Transverse colon (tissue), 4 donors: ENCODE measurements around the gene BCCIP. TPM values are rescaled to one million over a fixed set of nuclear protein-coding genes. Genes with fewer than 3 reads are reported as not detected.

ENCODE experiments used
- DNase-seq: peaks from one replicate; pipeline ENCODE4 v3.0.0-alpha.2; 2019
- H3K27ac ChIP-seq, 4 donors: fragments of 200-600 bp; sonication (generic); 2 replicates each; pipeline ENCODE4 v1.5.1; 2016 to 2018; ENCODE audit warnings: inconsistent platforms in 4 of 4
- H3K27me3 ChIP-seq: fragments of 200-600 bp; sonication (generic); 2 replicates; pipeline ENCODE4 v1.5.1; 2017; ENCODE audit warnings: inconsistent platforms
- H3K36me3 ChIP-seq, 4 donors: fragments of 200-600 bp; sonication (generic); 2 replicates each; pipeline ENCODE4 v1.5.1; 2017 to 2019; ENCODE audit warnings: inconsistent platforms in 4 of 4
- H3K4me1 ChIP-seq, 4 donors: fragments of 200-600 bp; sonication (generic); 2 replicates each; pipeline ENCODE4 v1.5.1; 2017 to 2020; ENCODE audit warnings: inconsistent platforms in 4 of 4
- H3K4me3 ChIP-seq, 4 donors: fragments of 200-600 bp; sonication (generic); 1 replicate in 1 of 4; 2 replicates in 3 of 4; pipeline versions ENCODE4 v1.5.1 to v1.6.1; 2017 to 2019; ENCODE audit warnings: inconsistent platforms in 4 of 4
- H3K9me3 ChIP-seq, 2 donors: fragments of 200-600 bp; sonication (generic); 2 replicates each; pipeline ENCODE4 v1.5.1; 2017 to 2019; ENCODE audit warnings: inconsistent platforms in 2 of 2
- CTCF ChIP-seq, 5 experiments: fragments of 200-600 bp in 3 of 5; fragments of 450-650 bp in 2 of 5; sonication (generic) in 3 of 5; IDR thresholded peaks; 1 replicate in 2 of 5; 2 replicates in 3 of 5; pipeline ENCODE4 v1.5.1; 2016 to 2017; ENCODE audit warnings: antibody characterized with exemption in 5 of 5, inconsistent platforms in 3 of 5, mild to moderate bottlenecking in 2 of 5, moderate library complexity in 1 of 5
- EP300 ChIP-seq: sonication (generic); formaldehyde crosslinking; IDR thresholded peaks from one replicate; pipeline ENCODE4 v1.6.1; 2017; ENCODE audit warnings: antibody characterized with exemption, low read depth
- POLR2A ChIP-seq: fragments of 450-650 bp; IDR thresholded peaks from one replicate; pipeline ENCODE4 v1.6.1; 2016; ENCODE audit warnings: antibody characterized with exemption, mild to moderate bottlenecking, moderate library complexity
- POLR2AphosphoS5 ChIP-seq, 3 donors: sonication (generic); formaldehyde crosslinking; IDR thresholded peaks; one replicate each; pipeline ENCODE4 v1.6.1; 2016; ENCODE audit warnings: antibody characterized with exemption in 3 of 3
- WGBS, 2 donors: methylation state at CpG; one replicate each; pipeline ENCODE4 v1.1.5; 2018; ENCODE audit warnings: low coverage in 1 of 2; 5-methylcytosine and 5-hydroxymethylcytosine counted together
- in situ Hi-C, 4 donors: fragments of 200-750 bp; cut with MboI; loops; one replicate each; pipeline versions ENCODE4 v1.15.0 to v1.15.1; 2017; ENCODE audit warnings: low sequenced_read_pairs in 3 of 4, low pct_ligation_motif_present in 1 of 4, low pct_unique_long_range_greater_than_20kb in 1 of 4
- intact Hi-C: fragments of 100-400 bp; cut with DNase I; formaldehyde crosslinking; loops from one replicate; pipeline ENCODE4 v1.15.1; 2023; ENCODE audit warnings: low total_unique reads
- total RNA-seq, 4 donors: library from RNA; depleted of rRNA; stranded (reverse); fragments of >200 nt; gene quantifications; one replicate each; pipeline ENCODE4 v1.1.0, GENCODE V29; 2016

The BCCIP gene
- total RNA-seq, 4 donors from 2014 or later = 4.1 to 34.8 (median 15.0) TPM

GRCh38 chr10:125808047-125808446 lies 15.3 kb upstream of the BCCIP start:
- TF ChIP-seq POLR2A = no peak
- TF ChIP-seq CTCF (IDR thresholded peaks at IDR 0.05) = no peak
- TF ChIP-seq POLR2AphosphoS5 (IDR thresholded peaks at IDR 0.05) = no peak
- TF ChIP-seq EP300 = no peak
- intact Hi-C loops = no loop called here
- no peak overlapping the region for H3K27ac ChIP-seq
- H3K4me3 ChIP-seq = no peak overlapping the region
- H3K4me1 ChIP-seq = no peaks in the 10 kb centered on the region
- no peak for DNase-seq
- 96% methylated on average over 1 of the region's 1 CpG; no CpG with 5 or more reads in 1 of the 2 donors for WGBS, 2 donors
- peaks cover 0 to 22% (median 11%) of the 10 kb centered on the region in 4 donors for H3K36me3 ChIP-seq
- in situ Hi-C loops = no loop called here
- H3K9me3 ChIP-seq = no peaks in the 10 kb centered on the region
- no peaks in the 10 kb centered on the region for H3K27me3 ChIP-seq

DNA sequence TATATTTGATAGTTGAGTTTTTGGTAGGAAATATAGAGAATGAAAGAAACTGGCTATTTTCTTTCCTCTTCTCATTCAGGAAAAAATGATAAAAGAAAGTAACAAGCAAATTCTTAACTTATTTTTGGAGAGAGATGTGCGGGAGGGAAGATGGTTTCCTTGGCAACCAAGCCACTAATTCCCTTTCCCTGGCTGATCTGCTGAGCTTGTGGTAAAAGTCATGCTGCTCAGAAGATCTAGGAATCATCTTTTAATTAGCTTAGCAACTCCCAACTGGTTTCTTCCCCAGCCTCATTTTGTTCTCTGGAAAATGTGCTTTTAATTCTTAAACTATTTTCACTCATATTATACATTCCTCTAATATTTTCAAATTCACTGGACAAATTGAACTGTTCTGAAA lies 12.1 kb upstream of the BCCIP start:
- no peak overlapping the region for H3K4me3 ChIP-seq
- 71 to 83% methylated on average over 1 of the region's 1 CpG for WGBS, 2 donors
- no peaks in the 10 kb centered on the region for H3K27me3 ChIP-seq
- no peaks in the 10 kb centered on the region for H3K4me1 ChIP-seq
- peaks cover 0 to 25% (median 7%) of the 10 kb centered on the region in 4 donors for H3K36me3 ChIP-seq
- in situ Hi-C loops = no loop called here
- TF ChIP-seq POLR2A (no peak), EP300 (no peak)
- no peak for DNase-seq
- no peak overlapping the region for H3K27ac ChIP-seq
- intact Hi-C loops = no loop called here
- H3K9me3 ChIP-seq = no peaks in the 10 kb centered on the region

DNA sequence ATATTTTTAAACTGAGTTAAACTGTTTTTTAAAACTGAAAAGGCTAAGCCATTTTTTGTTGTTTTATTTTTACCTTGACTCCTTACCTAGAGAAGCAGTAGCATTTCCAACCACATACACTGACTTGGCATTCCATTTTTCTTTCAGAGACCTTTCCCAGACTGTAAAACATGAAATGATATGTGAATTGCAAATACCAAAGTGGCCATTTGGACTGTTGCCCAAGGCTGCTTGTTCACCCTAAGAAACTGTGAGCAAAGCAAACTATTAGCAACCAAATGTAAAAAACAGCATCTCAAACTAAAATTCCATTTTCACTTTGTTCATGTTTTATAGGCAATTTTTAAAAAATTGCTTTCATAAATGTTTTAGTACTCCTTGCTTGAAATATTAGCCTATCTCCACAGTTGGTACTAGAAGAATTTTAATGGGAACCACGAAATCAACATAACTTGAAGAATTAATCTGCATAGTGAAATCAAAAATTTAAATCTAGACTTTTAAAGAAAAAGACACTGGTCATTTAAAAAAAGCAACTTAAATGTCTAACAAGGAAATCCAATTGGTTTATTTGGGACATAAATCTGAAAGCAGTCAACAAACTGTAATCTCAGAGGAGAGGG lies 11.1 kb upstream of the BCCIP start:
- WGBS, 2 donors = 80 to 83% methylated on average over 1 of the region's 1 CpG
- no peaks in the 10 kb centered on the region for H3K27me3 ChIP-seq
- intact Hi-C loops (no loop called here), in situ Hi-C loops (no loop called here)
- H3K4me3 ChIP-seq = no peak overlapping the region
- no peaks in the 10 kb centered on the region for H3K4me1 ChIP-seq
- H3K27ac ChIP-seq = no peak overlapping the region
- H3K36me3 ChIP-seq = peaks cover 0 to 22% (median 7%) of the 10 kb centered on the region in 4 donors
- H3K9me3 ChIP-seq = no peaks in the 10 kb centered on the region
- no peak for DNase-seq
- TF ChIP-seq CTCF (IDR thresholded peaks at IDR 0.05) (no peak), POLR2A (no peak), EP300 (no peak), POLR2AphosphoS5 (IDR thresholded peaks at IDR 0.05) (no peak)

DNA sequence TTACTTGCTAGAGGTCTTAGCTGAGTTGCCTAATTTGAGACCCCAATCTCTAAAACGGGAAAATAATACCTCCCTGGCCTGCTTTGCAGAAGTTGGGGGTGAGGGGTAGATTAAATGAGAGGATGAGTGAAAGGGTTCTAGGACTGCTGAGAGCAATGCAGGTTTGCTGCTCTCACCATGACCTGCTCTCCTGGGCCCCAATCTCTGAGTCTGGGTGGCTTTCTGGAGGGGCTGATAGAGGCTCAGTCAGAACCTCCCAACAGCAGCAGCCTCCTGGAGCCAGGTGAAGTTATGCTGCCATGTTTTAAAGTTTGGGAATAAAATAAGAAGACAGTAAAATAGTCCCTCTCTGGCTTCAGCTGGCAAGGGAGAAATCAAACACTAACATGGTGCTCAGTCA lies 7.6 kb upstream of the BCCIP start:
- TF ChIP-seq POLR2AphosphoS5 (IDR thresholded peaks at IDR 0.05) = no peak
- TF ChIP-seq CTCF (IDR thresholded peaks at IDR 0.05) = no peak
- no peak for TF ChIP-seq POLR2A
- no peak for TF ChIP-seq EP300
- no peak for DNase-seq
- Histone ChIP-seq H3K4me1 (peaks cover 0 to under 1% (median 0%) of the 10 kb centered on the region in 4 donors), H3K9me3 (no peaks in the 10 kb centered on the region), H3K27me3 (no peaks in the 10 kb centered on the region), H3K36me3 (peaks cover 0 to 13% (median 6%) of the 10 kb centered on the region in 4 donors), H3K4me3 (no peak overlapping the region), H3K27ac (no peak overlapping the region)
- intact Hi-C loops = no loop called here
- in situ Hi-C loops = no loop called here
- WGBS, 2 donors = 67 to 94% methylated on average over 1 of the region's 1 CpG

GRCh38 chr10:125816548-125816947 lies 6.8 kb upstream of the BCCIP start:
- H3K36me3 ChIP-seq = peaks cover 0 to 7% (median 2%) of the 10 kb centered on the region in 4 donors
- TF ChIP-seq POLR2A = no peak
- TF ChIP-seq CTCF (IDR thresholded peaks at IDR 0.05) = no peak
- TF ChIP-seq POLR2AphosphoS5 (IDR thresholded peaks at IDR 0.05) = no peak
- no peak for TF ChIP-seq EP300
- intact Hi-C loops = no loop called here
- peaks cover 0 to 7% (median under 1%) of the 10 kb centered on the region in 4 donors for H3K4me1 ChIP-seq
- no peak overlapping the region for H3K27ac ChIP-seq
- 83 to 87% methylated on average over 4 of the region's 4 CpGs for WGBS, 2 donors
- H3K4me3 ChIP-seq = no peak overlapping the region
- no peaks in the 10 kb centered on the region for H3K27me3 ChIP-seq
- DNase-seq = no peak
- H3K9me3 ChIP-seq = no peaks in the 10 kb centered on the region
- in situ Hi-C loops = no loop called here
